Breast epithelium (tissue), 3 donors: Measurements from ENCODE around the gene ROR2.

ENCODE experiments used
- POLR2A ChIP-seq: fragments of 450-650 bp; IDR thresholded peaks from one replicate; pipeline ENCODE4 v1.6.1; 2016; ENCODE audit warnings: antibody characterized with exemption, mild to moderate bottlenecking, moderate library complexity
- TF ChIP-seq, protein P1 (sequence below), 3 donors: fragments of 450-650 bp; IDR thresholded peaks; one replicate each; pipeline ENCODE4 v1.5.1; 2016 to 2017; ENCODE audit warnings: antibody characterized with exemption in 3 of 3, mild to moderate bottlenecking in 3 of 3, moderate library complexity in 3 of 3

DNA sequence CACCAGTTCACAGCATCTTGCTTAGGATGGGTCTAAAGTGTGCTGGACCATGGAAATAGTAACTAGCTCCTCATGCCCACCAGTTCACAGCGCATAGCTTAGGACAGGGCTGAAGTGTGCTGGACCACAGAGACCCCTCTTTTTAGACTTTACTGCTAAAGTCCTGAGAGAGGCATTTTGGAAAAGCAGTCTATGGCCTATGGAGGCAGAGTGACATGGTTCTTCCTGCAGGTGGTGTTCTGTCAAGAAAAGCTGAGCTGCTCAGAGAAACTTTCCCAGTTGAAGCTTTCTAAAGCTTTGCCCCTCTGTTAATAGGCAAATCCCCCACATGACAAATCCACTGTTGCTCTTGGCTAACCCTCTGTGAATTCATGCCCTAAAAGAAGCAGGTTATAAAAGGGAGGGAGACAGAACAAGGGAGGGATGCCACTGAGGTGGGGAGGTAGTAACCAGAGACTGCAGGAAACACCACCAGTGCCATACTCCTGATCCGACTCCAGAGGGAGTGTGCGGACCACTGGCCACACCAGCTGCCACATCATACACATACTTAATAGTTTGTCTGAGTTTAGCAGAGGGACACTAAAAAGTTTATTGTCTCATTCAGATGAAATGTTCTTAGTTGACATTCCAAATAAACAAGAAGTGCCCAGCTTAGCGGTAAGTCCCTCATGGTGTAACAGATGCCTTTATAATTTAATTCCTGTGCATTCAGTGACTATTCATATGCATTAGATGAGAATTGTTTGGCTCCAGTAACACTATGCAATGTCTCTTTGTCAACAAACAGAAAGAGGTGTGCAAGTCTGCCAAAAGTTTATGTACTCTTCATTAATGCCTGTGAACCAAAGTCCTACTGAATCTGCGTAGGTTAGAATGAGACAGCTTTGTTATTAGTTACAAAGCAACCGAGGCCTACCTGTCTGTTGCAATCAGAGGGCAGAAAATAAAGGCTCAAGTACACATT, 290.2 kb downstream of the ROR2 start:
- TF ChIP-seq, protein P1, sequence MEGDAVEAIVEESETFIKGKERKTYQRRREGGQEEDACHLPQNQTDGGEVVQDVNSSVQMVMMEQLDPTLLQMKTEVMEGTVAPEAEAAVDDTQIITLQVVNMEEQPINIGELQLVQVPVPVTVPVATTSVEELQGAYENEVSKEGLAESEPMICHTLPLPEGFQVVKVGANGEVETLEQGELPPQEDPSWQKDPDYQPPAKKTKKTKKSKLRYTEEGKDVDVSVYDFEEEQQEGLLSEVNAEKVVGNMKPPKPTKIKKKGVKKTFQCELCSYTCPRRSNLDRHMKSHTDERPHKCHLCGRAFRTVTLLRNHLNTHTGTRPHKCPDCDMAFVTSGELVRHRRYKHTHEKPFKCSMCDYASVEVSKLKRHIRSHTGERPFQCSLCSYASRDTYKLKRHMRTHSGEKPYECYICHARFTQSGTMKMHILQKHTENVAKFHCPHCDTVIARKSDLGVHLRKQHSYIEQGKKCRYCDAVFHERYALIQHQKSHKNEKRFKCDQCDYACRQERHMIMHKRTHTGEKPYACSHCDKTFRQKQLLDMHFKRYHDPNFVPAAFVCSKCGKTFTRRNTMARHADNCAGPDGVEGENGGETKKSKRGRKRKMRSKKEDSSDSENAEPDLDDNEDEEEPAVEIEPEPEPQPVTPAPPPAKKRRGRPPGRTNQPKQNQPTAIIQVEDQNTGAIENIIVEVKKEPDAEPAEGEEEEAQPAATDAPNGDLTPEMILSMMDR (IDR thresholded peaks at IDR 0.05) = no peak
- TF ChIP-seq POLR2A = no peak
